Central memory CD8-positive, alpha-beta T cell (primary cell): Measurements from ENCODE around the gene C10orf105.
A peak's percentile ranks its signal among the peaks of the same experiment; 100 is the strongest.

Source experiments
- ATAC-seq: fragments of 150-1000 bp; cut with Tn5 transposase; replicated peaks from 2 replicates; pipeline ENCODE4 v1.10.0; 2022; ENCODE audit warnings: mild to moderate bottlenecking, moderate FRiP score, moderate number of reproducible peaks; ENCODE audit not compliant: poor library complexity, severe bottlenecking; ENCODE audit errors: extremely low read depth
- DNase-seq, 2 donors: peaks; one replicate each; pipeline ENCODE4 v3.0.0; 2021; ENCODE audit warnings: low spot score in 2 of 2
- H3K27ac Mint-ChIP-seq: one replicate; pipeline ENCODE4 v1.8.0; 2022; ENCODE audit warnings: low read depth, mild to moderate bottlenecking, moderate library complexity, mixed read lengths
- H3K27me3 Mint-ChIP-seq: one replicate; pipeline ENCODE4 v1.8.0; 2022; ENCODE audit warnings: mixed read lengths
- H3K36me3 Mint-ChIP-seq: one replicate; pipeline ENCODE4 v1.8.0; 2022; ENCODE audit warnings: mild to moderate bottlenecking, moderate library complexity, mixed read lengths; ENCODE audit not compliant: insufficient read depth
- H3K4me1 Mint-ChIP-seq: one replicate; pipeline ENCODE4 v1.8.0; 2022; ENCODE audit warnings: mixed read lengths
- H3K4me3 Mint-ChIP-seq: one replicate; pipeline ENCODE4 v1.8.0; 2022; ENCODE audit warnings: mild to moderate bottlenecking, moderate library complexity, mixed read lengths
- H3K9me3 Mint-ChIP-seq: one replicate; pipeline ENCODE4 v1.8.0; 2022; ENCODE audit warnings: mixed read lengths

C10orf105 gene

GRCh38 chr10:71725998-71726579, 6.5 kb upstream of the C10orf105 start:
- ATAC-seq = no peak
- DNase-seq = no peak
- H3K4me3 Mint-ChIP-seq = peak overlapping the region; percentile 47
- H3K27me3 Mint-ChIP-seq = no peaks in the 10 kb centered on the region
- peaks cover 10% of the 10 kb centered on the region for H3K36me3 Mint-ChIP-seq
- H3K9me3 Mint-ChIP-seq = no peaks in the 10 kb centered on the region
- H3K4me1 Mint-ChIP-seq = peaks cover 65% of the 10 kb centered on the region
- peak overlapping the region; percentile 95 for H3K27ac Mint-ChIP-seq

- DNase-seq (no peak), ATAC-seq (no peak)
- Mint-ChIP-seq H3K27me3 (no peaks in the 10 kb centered on the region), H3K27ac (peak overlapping the region; percentile 41), H3K36me3 (peaks cover 10% of the 10 kb centered on the region), H3K4me1 (peaks cover 65% of the 10 kb centered on the region), H3K9me3 (no peaks in the 10 kb centered on the region), H3K4me3 (no peak overlapping the region)
Observed at GRCh38 chr10:71725249-71725648, 5.7 kb upstream of the C10orf105 start.

- no peaks in the 10 kb centered on the region for H3K27me3 Mint-ChIP-seq
- H3K4me3 Mint-ChIP-seq = no peak overlapping the region
- peaks cover 10% of the 10 kb centered on the region for H3K36me3 Mint-ChIP-seq
- H3K9me3 Mint-ChIP-seq = no peaks in the 10 kb centered on the region
- ATAC-seq = no peak
- peak overlapping the region; percentile 41 for H3K27ac Mint-ChIP-seq
- no peak for DNase-seq
- peaks cover 65% of the 10 kb centered on the region for H3K4me1 Mint-ChIP-seq
Observed at GRCh38 chr10:71724539-71724938, 5.0 kb upstream of the C10orf105 start.

GRCh38 chr10:71723311-71723710, 3.7 kb upstream of the C10orf105 start:
- Mint-ChIP-seq H3K27me3 (no peaks in the 10 kb centered on the region), H3K36me3 (peaks cover 10% of the 10 kb centered on the region), H3K4me3 (peak overlapping the region; percentile 13), H3K4me1 (peaks cover 55% of the 10 kb centered on the region), H3K27ac (peak overlapping the region; percentile 41), H3K9me3 (no peaks in the 10 kb centered on the region)
- DNase-seq (no peak), ATAC-seq (no peak)

- no peak for DNase-seq
- ATAC-seq = no peak
- Mint-ChIP-seq H3K4me1 (peaks cover 50% of the 10 kb centered on the region), H3K9me3 (no peaks in the 10 kb centered on the region), H3K27ac (peak overlapping the region; percentile 71), H3K27me3 (no peaks in the 10 kb centered on the region), H3K36me3 (peaks cover 10% of the 10 kb centered on the region), H3K4me3 (no peak overlapping the region)
Observed at GRCh38 chr10:71722849-71723248, 3.3 kb upstream of the C10orf105 start.

- no peak overlapping the region for H3K27ac Mint-ChIP-seq
Observed at GRCh38 chr10:71721313-71721712, 1.7 kb upstream of the C10orf105 start.

GRCh38 chr10:71720288-71720687, 710 bp upstream of the C10orf105 start:
- peaks cover 34% of the 10 kb centered on the region for H3K4me1 Mint-ChIP-seq
- ATAC-seq (no peak), DNase-seq (no peak)
- H3K27me3 Mint-ChIP-seq = no peaks in the 10 kb centered on the region
- no peak overlapping the region for H3K27ac Mint-ChIP-seq
- no peak overlapping the region for H3K4me3 Mint-ChIP-seq
- no peaks in the 10 kb centered on the region for H3K36me3 Mint-ChIP-seq
- H3K9me3 Mint-ChIP-seq = no peaks in the 10 kb centered on the region

More at GRCh38 chr10:71721313-71721712, 1.7 kb upstream of the C10orf105 start:
- no peak for ATAC-seq
- Mint-ChIP-seq H3K4me3 (no peak overlapping the region), H3K36me3 (peaks cover under 1% of the 10 kb centered on the region), H3K9me3 (no peaks in the 10 kb centered on the region), H3K27me3 (no peaks in the 10 kb centered on the region), H3K4me1 (peaks cover 35% of the 10 kb centered on the region)
- no peak for DNase-seq

GRCh38 chr10:71719042-71719441, 536 bp downstream of the C10orf105 start:
- no peaks in the 10 kb centered on the region for H3K9me3 Mint-ChIP-seq
- ATAC-seq (no peak), DNase-seq (no peak)
- peaks cover 2% of the 10 kb centered on the region for H3K36me3 Mint-ChIP-seq
- H3K27me3 Mint-ChIP-seq = no peaks in the 10 kb centered on the region
- peaks cover 44% of the 10 kb centered on the region for H3K4me1 Mint-ChIP-seq
- H3K4me3 Mint-ChIP-seq = no peak overlapping the region
- no peak overlapping the region for H3K27ac Mint-ChIP-seq

GRCh38 chr10:71718165-71718698, 1.3 kb downstream of the C10orf105 start:
- H3K9me3 Mint-ChIP-seq = no peaks in the 10 kb centered on the region
- H3K27me3 Mint-ChIP-seq = no peaks in the 10 kb centered on the region
- peaks cover 45% of the 10 kb centered on the region for H3K4me1 Mint-ChIP-seq
- H3K27ac Mint-ChIP-seq = no peak overlapping the region
- H3K36me3 Mint-ChIP-seq = peaks cover 2% of the 10 kb centered on the region
- ATAC-seq = no peak
- no peak overlapping the region for H3K4me3 Mint-ChIP-seq
- no peak for DNase-seq

- Mint-ChIP-seq H3K4me1 (peaks cover 47% of the 10 kb centered on the region), H3K36me3 (peaks cover 2% of the 10 kb centered on the region), H3K27me3 (no peaks in the 10 kb centered on the region), H3K27ac (peak overlapping the region; percentile 53), H3K9me3 (no peaks in the 10 kb centered on the region), H3K4me3 (no peak overlapping the region)
- DNase-seq = no peak
- ATAC-seq = no peak
Observed at GRCh38 chr10:71717551-71717951, 2.0 kb downstream of the C10orf105 start.

- DNase-seq (no peak), ATAC-seq (no peak)
- Mint-ChIP-seq H3K9me3 (no peaks in the 10 kb centered on the region), H3K36me3 (peaks cover 2% of the 10 kb centered on the region), H3K4me3 (no peak overlapping the region), H3K27me3 (no peaks in the 10 kb centered on the region), H3K4me1 (peaks cover 47% of the 10 kb centered on the region), H3K27ac (no peak overlapping the region)
Observed at GRCh38 chr10:71717056-71717455, 2.5 kb downstream of the C10orf105 start.

GRCh38 chr10:71716426-71716825, 3.2 kb downstream of the C10orf105 start:
- peaks cover 44% of the 10 kb centered on the region for H3K4me1 Mint-ChIP-seq
- H3K4me3 Mint-ChIP-seq = no peak overlapping the region
- no peak for ATAC-seq
- H3K27me3 Mint-ChIP-seq = no peaks in the 10 kb centered on the region
- H3K27ac Mint-ChIP-seq = no peak overlapping the region
- peaks cover 2% of the 10 kb centered on the region for H3K36me3 Mint-ChIP-seq
- no peak for DNase-seq
- H3K9me3 Mint-ChIP-seq = no peaks in the 10 kb centered on the region

GRCh38 chr10:71715860-71716259, 3.7 kb downstream of the C10orf105 start:
- Mint-ChIP-seq H3K27ac (peak overlapping the region; percentile 98), H3K4me1 (peaks cover 43% of the 10 kb centered on the region)

More at GRCh38 chr10:71715860-71716259, 3.7 kb downstream of the C10orf105 start:
- Mint-ChIP-seq H3K4me3 (no peak overlapping the region), H3K36me3 (peaks cover 2% of the 10 kb centered on the region), H3K27me3 (no peaks in the 10 kb centered on the region), H3K9me3 (no peaks in the 10 kb centered on the region)
- DNase-seq (no peak), ATAC-seq (no peak)
